ENCODE data around the gene MFN1. TPM values are rescaled to one million over a fixed set of nuclear protein-coding genes. Genes with fewer than 3 reads are reported as not detected.

Gene MFN1
- polyA plus RNA-seq, 1 experiment = 63.0 TPM

DNA sequence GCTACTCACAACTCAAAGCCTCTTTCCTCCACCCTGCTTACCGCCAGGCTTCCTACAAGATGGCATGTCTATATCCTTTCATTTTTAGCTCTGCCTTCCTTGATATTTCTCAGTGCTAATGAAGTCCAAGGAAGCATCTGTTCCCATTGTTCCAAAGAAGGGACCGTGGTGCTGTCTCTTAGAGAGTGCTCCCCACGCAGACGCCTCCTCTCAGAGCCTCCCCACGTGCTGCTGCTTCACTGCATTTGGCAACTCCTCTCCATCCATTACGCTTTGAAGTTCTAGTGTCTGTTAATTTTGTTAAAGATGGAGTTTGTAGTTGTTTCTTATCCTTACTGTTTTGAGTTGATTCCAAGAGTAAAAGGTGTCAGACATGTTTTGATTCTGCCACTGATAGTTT lies 77.6 kb downstream of the MFN1 start:
- Histone ChIP-seq H3K9me3 (ENCODE audit: control insufficient read depth, insufficient read depth, low read length) (no peaks in the 10 kb centered on the region), H3K4me3 (ENCODE audit: low read depth, low read length) (no peak overlapping the region), H3K27ac (ENCODE audit: low read depth, low read length) (no peak overlapping the region), H3K27me3 (ENCODE audit: control insufficient read depth, insufficient read depth, low read length) (no peaks in the 10 kb centered on the region)
- CTCF ChIA-PET = interaction anchor here (0.9 kb wide), 1 partner anchor 133 kb away, joined by 3 read pairs; no protein-coding TSS in a partner anchor
- POLR2A ChIA-PET = no interaction called here
- TF ChIP-seq, protein P1, sequence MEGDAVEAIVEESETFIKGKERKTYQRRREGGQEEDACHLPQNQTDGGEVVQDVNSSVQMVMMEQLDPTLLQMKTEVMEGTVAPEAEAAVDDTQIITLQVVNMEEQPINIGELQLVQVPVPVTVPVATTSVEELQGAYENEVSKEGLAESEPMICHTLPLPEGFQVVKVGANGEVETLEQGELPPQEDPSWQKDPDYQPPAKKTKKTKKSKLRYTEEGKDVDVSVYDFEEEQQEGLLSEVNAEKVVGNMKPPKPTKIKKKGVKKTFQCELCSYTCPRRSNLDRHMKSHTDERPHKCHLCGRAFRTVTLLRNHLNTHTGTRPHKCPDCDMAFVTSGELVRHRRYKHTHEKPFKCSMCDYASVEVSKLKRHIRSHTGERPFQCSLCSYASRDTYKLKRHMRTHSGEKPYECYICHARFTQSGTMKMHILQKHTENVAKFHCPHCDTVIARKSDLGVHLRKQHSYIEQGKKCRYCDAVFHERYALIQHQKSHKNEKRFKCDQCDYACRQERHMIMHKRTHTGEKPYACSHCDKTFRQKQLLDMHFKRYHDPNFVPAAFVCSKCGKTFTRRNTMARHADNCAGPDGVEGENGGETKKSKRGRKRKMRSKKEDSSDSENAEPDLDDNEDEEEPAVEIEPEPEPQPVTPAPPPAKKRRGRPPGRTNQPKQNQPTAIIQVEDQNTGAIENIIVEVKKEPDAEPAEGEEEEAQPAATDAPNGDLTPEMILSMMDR (IDR thresholded peaks at IDR 0.05; ENCODE audit: low read depth, low read length) = no peak
- DNase-seq (ENCODE audit: low read depth, low spot score) = no peak

DNA sequence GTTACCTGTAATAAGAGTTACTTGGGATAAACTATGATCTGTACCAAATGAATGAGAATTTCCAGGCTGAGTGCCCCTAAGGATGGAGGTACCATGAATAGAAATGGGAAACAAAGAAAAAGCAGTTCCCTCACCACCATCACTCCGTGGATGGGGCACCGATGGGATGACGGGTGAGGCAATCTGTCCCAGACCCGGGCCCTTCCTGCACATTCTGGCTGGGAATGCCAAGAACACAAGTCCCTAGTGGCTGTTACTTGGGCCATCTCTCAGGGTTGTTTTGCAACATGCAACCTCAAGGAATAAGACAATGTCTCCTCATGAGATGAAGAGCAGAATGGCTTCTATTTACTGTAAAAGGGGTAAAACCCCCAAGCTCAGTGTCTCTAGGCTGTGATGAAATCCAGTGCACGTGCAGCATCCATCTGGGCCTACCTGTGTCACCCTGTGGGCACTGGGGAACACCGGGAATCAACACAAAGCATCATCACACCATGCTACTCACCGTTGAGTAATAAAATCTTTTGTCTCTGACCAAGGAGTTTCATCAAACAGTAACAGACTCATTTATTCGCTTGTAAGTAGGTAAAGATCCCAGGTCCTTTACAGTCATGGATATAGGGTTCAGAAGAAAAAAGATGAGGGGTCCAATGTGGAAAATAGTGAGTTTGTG lies 81.5 kb downstream of the MFN1 start:
- CTCF ChIA-PET = no interaction called here
- Histone ChIP-seq H3K4me3 (ENCODE audit: low read depth, low read length) (no peak overlapping the region), H3K27ac (ENCODE audit: low read depth, low read length) (no peak overlapping the region), H3K9me3 (ENCODE audit: control insufficient read depth, insufficient read depth, low read length) (no peaks in the 10 kb centered on the region), H3K27me3 (ENCODE audit: control insufficient read depth, insufficient read depth, low read length) (no peaks in the 10 kb centered on the region)
- POLR2A ChIA-PET = no interaction called here
- DNase-seq (ENCODE audit: low read depth, low spot score) = no peak
- TF ChIP-seq, protein P1 (IDR thresholded peaks at IDR 0.05; ENCODE audit: low read depth, low read length) = no peak

DNA sequence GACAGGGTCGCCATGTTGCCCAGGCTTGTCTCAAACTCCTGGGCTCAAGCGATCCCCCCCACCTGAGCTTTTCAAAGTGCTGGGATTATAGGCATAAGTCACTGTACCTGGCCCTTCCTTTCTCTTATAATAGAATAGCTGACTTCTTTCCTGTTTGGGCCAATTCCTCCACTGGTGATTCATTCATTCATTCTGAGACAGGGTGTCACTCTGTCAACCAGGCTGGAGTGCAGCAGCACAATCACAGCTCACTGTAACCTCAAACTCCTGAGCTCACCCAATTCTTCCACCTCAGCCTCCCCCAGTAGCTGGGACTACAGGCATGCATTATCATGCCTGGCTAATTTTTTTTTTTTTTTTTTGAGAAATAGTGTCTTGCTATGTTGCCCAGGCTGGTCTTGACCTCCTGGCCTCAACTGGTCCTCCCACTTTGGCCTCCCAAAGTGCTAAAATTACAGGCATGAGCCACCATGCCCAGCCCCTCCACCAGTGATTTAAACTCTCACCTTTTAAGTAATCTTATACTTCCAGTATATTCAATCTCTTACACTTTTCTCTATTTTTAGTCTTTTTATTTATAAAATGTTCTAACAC lies 82.9 kb downstream of the MFN1 start:
- Histone ChIP-seq H3K27ac (ENCODE audit: low read depth, low read length) (no peak overlapping the region), H3K27me3 (ENCODE audit: control insufficient read depth, insufficient read depth, low read length) (no peaks in the 10 kb centered on the region), H3K9me3 (ENCODE audit: control insufficient read depth, insufficient read depth, low read length) (no peaks in the 10 kb centered on the region), H3K4me3 (ENCODE audit: low read depth, low read length) (no peak overlapping the region)
- TF ChIP-seq, protein P1 (IDR thresholded peaks at IDR 0.05; ENCODE audit: low read depth, low read length) = no peak
- CTCF ChIA-PET = interaction anchor here (0.7 to 2.2 kb wide), 3 partner anchors 9 to 128 kb away, joined by 3 to 6 read pairs (median 4); no protein-coding TSS in a partner anchor
- POLR2A ChIA-PET = no interaction called here
- no peak for DNase-seq (ENCODE audit: low read depth, low spot score)

DNA sequence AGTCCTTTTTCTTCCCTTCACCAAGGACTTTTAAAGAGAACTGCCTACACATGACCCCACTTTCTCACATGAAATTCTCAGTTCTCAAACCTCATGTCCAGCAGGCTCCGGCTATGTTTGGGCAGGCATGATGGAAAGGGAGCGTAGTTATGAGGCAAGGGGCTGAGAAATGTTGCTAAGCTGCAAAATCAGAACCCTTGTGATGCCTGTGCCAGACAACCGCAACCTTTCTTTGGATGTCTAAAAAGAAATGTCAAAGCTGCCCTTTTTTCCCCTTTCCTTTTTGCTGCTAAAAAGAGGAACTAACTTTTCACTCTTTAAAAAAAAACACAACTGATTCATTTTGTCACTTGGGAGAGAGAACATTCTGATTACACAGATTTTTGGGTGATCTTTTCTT lies 84.5 kb downstream of the MFN1 start:
- Histone ChIP-seq H3K27me3 (ENCODE audit: control insufficient read depth, insufficient read depth, low read length) (no peaks in the 10 kb centered on the region), H3K9me3 (ENCODE audit: control insufficient read depth, insufficient read depth, low read length) (no peaks in the 10 kb centered on the region), H3K27ac (ENCODE audit: low read depth, low read length) (no peak overlapping the region), H3K4me3 (ENCODE audit: low read depth, low read length) (no peak overlapping the region)
- TF ChIP-seq, protein P1 (IDR thresholded peaks at IDR 0.05; ENCODE audit: low read depth, low read length) = no peak
- CTCF ChIA-PET = interaction anchor here (2.0 to 2.2 kb wide), 2 partner anchors 10 to 126 kb away, joined by 6 read pairs; no protein-coding TSS in a partner anchor
- POLR2A ChIA-PET = no interaction called here
- no peak for DNase-seq (ENCODE audit: low read depth, low spot score)

DNA sequence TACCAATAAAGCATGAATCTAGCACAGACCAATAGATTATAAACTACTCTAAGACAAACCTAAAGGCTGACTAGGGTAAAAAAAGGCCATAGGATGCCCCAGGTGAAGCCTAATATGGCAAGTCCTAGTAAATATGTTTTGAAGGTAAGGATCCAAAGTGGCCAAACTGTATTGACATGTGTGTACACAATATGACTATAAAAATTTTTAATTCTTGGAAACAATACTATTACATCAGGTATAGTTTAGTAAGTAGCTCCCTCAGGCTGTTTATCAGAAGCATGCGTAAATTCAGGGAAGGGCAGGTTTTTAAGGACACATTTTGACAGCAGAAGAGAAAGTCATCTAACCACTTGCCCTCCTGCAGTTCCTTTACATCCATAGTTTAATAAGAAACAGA lies 84.9 kb downstream of the MFN1 start:
- ChIA-PET POLR2A (no interaction called here), CTCF (interaction anchor here (2.0 to 2.2 kb wide), 2 partner anchors 11 to 126 kb away, joined by 6 read pairs; no protein-coding TSS in a partner anchor)
- H3K9me3 ChIP-seq (ENCODE audit: control insufficient read depth, insufficient read depth, low read length) = no peaks in the 10 kb centered on the region
- H3K27ac ChIP-seq (ENCODE audit: low read depth, low read length) = no peak overlapping the region
- DNase-seq (ENCODE audit: low read depth, low spot score) = no peak
- TF ChIP-seq, protein P1 (IDR thresholded peaks at IDR 0.05; ENCODE audit: low read depth, low read length) = no peak
- H3K4me3 ChIP-seq (ENCODE audit: low read depth, low read length) = no peak overlapping the region
- no peaks in the 10 kb centered on the region for H3K27me3 ChIP-seq (ENCODE audit: control insufficient read depth, insufficient read depth, low read length)

Measured in AG04450 (cell line).